ENCODE data around the gene TLL1.

The TLL1 gene

DNA sequence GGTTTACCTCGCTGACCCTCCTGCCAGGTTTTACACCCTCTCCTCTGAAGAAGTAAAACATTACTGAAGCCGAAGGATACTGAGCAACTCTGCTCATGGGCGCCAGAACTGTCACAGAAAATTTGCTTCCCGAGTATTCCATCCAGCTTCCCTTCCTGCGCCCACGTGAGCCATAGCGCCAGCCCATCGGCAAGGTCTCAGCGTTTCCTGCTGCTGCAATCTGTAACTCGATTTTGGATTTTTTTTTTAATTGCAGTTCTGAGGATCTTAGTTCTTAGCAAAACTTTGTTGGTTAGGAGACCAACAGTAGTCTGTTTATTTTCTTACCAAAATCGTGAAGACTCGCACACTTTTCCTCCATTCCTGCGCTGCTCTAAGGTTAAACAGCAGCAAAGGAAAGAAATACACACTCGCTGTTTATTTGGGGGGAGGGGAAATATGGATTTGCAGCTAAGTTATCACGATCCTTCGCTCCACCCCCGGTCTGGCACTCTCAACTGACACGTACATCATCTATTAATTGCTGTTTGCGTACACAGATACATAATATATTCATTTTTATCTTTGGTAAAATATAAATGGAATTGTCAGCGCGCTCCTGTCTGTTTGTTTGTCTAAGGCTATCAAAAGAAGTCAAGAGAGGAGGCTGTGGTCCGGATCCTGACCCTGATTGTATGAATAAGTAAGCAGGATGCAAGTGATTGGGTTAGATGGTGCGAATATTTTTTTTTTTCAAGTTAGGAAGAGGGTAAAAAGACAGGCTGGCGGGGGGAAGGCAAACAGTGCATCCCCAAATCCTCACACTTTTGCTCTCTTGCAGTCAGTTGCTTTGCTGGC, at the start of gene TLL1:
TLL1 (plus strand) TSS at position 777 of the 837 bp plus-strand sequence. CDS start 668 bp downstream, outside the sequence.
- no peak for DNase-seq

DNA sequence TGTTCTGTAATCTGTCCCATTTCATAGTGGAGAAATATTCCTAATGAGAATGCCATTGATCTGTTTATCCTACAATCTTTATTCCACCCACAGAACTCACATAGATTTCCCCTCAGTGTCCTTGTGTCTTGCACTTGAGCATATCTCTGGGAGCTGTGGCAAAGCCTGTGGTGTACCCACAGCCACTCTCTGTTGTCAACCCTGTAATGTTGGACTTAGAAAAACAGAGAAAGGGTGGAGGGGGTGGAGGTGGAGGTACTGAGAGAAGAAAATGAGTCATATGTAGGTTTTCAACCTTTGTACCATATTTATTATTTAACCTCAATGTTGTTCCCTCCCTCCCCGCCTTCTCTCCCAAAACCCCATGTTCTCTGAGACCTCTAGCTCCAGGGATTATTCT, 46.9 kb upstream of the TLL1 start:
- no peak for DNase-seq

DNA sequence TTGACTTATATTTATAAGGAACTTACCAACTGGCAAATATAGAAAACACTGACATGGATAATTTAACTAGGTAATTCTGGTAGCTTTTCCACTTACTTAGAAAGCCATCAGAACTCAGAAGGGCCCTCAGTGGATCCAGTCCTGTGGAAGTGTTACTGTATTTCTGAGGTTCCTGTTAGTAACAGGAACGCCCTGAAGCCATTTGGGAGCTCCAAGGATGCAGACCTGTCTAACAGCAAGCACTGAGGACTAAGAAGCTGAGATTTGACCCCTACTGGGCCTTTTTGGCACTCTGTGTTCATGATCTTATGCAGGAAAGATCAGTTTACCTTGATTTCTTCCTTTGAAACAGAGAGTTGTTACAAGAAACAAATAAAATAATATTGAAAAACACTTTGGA, 46.0 kb upstream of the TLL1 start:
- no peak for DNase-seq

DNA sequence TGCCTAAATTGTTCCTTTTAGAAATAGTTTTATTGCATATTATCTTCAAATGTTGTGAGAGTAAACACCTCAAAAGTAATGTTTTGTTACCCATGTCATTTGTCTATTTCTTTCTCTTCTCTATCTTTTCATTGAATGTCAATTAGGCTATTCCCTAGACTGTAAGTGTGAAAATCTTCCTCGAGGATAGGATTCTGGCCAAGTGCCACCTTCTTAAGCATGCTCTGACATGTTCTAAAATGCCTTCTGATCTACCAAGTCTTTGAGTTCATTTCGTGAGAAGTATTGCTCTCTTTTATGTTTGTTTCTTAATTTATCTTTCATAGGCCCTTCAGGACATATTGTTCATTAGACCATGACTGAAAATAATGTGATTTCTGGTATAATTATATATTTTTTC, 44.1 kb upstream of the TLL1 start:
- DNase-seq: no peak

DNA sequence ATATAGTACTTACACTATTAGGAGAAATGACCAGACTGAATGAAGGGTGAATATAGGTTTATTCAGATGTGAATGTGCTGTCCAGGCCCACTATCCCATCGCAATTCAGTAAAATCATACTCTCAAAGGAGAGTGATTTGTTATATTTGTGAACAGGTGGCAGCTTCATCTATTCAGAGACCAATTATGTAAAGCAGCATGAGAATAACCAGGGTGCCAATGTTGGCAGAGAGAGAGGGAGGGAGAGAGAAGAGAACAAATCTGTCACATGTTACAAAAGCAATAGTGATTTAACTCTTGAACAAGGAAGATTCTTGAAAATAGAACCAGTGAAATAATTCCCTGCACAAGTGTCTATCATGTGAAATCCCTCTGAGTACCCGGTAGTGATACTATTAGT, 38.9 kb upstream of the TLL1 start:
- no peak for DNase-seq

DNA sequence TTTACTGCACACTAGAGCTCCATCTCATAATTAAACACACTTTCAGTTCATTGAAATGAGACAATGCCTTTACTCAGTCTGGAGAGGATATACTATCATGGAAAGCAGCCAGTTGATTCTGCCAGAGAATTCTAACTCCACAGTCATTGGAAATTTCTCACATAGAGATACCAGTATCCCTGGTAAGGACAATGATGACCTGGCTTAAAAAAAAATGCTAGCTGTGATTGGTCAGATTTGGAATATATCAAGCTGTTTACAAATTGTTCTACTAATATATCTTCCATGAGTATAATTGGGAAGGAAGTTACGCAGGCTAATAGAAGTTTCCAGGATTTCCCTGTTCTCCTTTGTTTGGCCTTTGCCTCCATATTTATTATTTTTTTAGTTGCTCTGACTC, 34.5 kb upstream of the TLL1 start:
- DNase-seq: no peak

DNA sequence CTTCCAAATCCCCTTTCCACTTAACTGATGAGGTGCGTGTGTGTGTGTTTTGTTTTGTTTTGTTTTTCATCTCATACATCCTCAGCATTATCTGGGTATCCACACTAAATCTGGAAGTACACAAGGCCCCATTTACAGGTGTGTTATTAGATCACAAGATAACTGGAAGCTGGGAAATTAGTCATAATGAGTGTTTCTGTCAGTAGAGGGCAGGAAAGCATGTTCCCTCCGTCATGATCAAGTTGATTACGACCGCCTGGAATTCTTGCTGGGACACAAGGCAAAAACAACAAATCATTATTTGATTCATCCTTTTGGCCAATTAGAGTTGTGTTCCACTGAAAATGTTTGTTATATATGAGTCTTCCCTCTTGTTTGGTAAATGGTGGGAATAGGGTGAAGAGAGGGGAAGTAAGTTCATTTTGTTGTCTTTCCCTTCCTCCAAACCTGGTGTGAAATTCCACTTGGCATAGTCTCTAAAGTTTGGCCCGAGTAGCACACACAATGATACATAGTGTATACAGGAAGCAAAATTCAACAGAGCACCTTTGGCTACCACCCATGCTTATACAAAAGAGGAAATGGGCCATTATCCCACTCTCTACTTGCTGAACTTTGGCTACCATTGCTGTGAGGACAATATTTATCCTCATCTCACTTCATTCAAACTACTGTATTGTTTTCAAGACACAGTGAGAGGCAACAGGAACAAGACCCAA, 33.3 kb upstream of the TLL1 start:
- no peak for DNase-seq

DNA sequence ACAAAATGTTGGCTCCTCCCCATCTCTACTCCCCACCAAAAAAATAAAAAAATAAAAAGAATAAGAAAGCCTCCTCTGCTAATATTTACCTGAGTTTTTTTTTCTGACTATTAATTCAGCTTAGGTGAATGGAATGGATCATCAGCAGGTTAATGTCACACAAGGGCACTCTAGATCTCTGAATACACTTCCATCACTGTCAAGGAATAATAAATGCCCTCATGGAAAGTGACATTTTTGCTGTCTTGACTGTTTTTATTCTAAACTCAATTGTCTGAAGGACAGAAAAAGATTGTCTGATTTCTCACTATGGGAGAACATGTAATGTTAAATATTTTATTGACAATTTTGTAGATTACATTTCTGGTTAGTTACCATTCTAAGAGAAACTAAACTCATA, 30.4 kb upstream of the TLL1 start:
- no peak for DNase-seq

DNA sequence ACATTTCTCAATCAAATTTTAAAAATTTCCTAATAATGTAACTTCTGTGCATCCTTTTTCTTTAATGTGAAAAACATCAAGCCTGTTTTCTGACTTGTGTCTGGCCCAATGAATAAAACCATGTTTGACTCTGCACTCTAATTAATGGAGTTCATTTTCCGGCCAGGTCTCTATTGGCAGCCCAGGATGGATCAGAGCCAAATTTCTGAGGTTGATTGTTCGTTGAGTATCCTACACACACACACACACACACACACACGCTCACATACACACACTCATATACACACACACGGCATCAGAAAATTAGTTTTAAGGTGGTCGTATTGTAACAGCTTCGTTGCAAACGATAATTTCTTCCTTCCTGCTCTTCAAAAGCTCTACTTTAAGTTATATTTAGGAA, 28.9 kb upstream of the TLL1 start:
- no peak for DNase-seq

DNA sequence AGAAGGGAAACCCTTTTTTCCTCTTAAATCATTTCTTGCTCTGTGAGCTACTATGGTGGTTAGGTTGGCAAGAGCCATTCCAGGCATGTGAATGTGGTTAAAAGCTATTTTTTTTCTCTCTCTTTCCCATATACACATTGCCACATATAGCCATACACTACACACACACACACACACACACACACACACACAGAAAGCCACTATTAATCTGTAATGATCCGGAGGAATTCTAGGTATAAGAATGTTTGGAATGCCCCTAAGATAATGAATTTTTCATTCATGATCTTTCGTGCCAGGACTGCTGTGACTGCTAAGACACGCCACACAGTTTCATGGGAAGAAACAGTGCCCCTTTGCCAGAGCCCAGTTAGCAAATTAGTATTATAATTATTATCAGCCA, 21.8 kb upstream of the TLL1 start:
- no peak for DNase-seq

DNA sequence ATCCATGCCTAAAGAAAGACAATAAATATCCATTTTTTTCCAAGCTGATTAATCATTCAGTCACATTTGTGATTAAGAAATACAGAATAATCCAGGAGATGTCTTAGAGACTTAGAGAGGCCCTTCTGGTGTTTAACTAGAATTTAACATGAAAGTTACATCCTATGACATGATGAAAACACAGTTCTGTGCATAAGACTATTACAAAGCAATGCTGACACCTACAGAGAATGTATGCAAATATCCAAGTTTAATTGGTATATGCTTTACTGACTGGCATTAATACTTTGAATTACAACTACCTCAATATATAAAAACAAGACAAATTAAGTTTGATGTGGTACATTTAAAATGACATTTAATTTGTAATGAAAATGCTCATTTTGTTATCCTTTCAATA, 17.8 kb upstream of the TLL1 start:
- DNase-seq: no peak

DNA sequence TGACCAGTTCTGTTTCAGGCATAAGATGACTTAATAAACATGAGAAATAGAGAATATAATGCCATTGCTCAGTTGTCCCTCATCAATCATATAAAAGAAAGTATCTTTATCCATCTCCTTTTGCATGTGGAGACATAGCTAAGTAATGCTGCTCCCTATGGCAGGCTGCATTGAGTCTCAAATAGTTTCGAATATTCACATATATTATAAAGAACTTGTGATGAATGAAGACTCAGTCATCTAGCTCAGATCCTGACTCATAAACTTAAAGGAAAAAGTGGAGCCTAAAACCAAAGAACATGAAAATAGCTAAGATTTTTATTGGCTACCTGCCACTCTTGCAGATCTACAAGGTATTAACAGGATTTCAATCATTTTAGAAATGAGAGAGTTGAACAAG, 11.7 kb upstream of the TLL1 start:
- no peak for DNase-seq

DNA sequence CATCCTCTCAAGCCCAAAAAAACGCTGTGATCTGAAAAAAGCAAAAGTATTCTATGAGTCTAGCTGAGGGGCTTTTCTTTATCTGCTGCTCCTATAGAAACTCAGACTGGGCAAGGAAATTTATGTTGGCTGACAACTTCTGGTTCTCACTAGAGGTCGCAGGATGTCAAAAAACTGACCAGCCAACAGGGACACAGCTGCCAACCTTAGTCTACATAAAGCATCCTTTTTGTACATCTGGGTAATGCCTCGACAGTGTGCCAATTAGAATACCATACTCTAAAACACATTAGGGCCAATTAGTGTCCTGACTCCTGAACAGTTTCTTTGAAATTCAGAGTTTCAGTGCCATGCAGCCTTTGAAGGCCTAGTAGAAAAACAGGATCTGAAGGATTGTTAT, 8.8 kb upstream of the TLL1 start:
- DNase-seq: no peak

DNA sequence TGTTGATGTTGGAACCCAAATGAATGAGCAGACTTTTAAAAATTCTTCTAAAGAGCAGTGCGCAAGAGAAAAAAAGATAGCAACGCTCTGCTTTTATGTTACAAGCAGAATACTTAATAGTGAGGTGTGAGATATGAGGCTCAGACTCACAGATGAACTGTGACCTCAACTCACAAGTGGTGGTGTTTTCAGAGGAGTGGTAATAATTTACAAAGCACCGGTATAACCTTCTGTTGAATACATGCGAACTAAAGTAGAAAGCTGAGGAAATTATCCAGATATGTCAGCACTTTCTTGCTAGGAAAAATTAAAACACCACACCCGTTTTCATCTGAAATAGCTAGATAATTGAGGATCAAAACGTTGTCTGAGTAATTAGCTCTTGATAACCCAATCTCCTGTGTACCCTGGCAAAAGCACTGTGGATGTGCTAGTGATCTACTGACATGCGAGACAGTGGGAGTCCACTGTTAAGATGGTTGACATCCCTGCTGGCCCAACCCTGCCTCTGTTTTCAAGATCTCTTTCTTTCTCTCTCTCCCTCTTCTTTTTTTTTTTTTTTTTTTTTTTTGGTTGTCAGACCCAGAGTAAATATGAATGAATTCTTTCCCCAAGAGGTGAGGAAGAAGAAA, 6.9 kb upstream of the TLL1 start:
- no peak for DNase-seq

DNA sequence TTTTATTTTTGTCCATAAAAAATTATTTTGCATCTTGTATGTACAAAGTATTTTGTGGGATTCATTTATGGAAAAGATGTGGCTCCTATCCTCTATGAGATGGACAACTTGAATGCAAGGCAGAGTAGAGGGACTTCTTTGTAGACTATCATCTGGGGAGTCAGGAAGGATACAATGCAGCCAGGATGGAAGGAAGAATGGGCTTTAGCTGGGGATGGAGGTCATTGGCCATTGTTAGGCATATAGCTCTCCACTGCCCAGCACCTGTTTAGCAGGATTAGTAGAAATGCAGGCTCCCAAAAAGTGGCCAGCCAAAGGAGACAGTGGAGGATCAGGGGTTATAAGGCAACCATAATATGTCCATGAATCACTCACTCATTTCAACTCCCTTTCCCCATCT, 5.1 kb upstream of the TLL1 start:
- DNase-seq: no peak

DNA sequence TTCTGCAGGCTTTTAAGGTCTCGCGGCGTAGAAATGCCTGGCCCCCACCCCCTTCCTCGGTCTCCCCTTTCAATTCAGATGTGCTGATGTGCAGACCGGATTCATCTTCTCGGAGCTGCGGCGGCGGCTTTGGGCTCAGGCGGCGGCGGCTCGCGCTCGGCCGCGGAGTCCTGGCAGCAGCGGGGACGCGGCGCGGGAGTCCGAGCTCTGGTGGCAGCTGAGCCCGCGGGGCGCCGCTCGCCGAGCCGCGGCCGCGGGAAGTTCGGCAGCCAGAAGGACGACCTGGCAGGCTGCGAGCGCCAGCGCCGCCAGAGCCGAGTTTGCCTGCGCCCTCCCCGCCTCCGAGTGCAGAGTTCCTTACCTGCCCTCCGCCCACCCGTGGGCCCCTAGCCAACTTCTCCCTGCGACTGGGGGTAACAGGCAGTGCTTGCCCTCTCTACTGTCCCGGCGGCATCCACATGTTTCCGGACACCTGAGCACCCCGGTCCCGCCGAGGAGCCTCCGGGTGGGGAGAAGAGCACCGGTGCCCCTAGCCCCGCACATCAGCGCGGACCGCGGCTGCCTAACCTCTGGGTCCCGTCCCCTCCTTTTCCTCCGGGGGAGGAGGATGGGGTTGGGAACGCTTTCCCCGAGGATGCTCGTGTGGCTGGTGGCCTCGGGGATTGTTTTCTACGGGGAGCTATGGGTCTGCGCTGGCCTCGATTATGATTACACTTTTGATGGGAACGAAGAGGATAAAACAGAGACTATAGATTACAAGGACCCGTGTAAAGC, 448 bp downstream of the TLL1 start:
- no peak for DNase-seq

DNA sequence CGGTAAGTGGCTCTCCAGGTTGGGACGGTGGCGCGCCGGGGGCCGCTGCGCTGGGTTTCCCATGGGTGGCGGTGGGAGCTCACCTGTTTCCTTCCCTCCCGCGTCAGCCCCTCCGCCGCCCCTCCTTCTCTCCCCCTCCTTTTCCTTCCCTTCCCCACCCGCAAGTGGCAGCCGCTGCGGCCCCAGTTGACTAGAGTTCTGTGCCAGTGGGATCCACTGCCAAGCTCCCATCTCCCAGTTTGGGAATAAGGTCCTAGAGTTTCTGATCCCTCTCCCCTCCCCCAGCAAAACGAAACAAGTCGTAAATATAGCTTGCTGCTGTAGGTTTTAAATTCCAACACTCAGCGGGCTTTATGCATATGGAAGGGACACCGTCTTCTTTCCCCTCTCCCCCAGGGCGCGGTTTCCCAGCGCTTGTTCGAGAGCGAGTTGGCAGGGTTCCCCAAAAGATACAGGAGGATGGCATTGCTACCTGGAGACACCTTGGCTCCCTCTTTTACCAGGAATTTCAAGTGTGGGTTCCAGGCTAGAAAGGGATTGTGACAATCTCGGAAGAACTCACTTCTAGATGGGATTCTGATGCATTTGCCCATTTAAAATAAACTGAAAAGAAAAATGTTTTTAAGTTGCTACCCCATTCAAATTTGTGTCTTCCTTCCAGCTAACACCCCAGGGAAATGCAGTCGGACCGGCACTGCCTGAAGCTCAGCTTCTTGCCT, 1.2 kb downstream of the TLL1 start:
- no peak for DNase-seq

DNA sequence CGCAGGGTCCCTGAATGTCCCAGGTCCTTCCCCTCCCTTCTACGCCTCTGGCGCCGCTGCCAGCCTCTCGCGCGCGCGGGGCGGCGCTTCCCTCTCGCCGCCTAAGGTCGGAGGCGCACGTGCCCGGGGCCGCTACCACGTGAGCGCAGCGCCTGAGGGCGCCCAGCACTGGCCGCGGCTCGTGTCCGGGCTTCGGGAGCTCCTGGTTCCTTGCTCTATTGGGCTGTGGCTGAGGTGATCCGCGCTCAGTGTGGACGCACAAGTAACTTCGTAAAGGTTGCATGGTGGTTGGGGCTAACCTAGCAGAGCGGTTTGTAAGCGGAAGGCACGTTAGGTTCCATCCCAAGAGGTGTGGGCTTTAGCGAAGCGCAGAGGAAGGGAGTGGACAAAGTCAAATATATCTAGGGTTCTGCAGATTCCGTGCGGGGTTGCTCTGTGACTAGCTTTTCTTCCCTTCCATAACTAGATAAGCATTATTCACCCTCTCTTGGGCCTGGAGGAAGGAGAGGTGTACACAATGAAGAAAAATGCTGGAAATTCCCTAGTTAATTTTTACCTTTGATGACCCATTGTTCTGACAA, 1.8 kb downstream of the TLL1 start:
- DNase-seq: no peak

DNA sequence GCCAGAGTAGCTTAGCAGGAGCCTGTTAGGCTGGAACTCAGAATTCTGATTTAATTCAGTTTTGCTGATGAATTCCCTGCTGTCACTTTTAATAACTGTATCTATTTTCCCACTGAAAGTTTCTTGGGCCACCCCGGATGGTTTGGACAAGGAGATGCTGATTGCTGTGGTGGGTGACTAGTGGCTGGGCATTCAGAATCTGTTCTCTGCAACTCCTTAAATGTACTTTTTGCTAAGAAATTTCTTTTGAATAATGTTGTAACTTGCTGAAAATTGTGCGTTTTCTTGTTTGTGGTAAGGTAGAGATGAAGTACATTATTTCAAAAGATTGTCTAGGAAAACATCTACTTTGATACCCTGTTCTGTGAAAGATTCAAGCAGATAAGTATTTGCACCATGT, 2.4 kb downstream of the TLL1 start:
- DNase-seq: no peak

DNA sequence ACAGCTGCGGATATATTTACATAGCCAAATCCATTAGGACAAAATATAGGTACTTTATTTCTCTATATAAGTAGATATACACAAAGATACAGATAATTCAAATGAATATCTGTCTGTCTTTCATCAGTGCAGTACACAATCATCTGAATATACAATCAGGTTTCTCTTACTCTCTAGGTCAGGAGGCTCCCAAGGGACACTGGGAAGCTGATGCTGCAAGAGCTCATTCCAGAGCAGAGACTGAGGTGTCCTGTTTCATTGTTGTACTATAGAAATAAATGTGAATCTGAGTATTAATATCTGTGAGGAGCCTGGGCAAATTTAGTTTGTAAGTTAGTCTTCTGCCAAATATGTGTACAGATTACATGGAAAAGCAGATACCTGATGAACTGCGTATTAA, 4.2 kb downstream of the TLL1 start:
- no peak for DNase-seq

DNA sequence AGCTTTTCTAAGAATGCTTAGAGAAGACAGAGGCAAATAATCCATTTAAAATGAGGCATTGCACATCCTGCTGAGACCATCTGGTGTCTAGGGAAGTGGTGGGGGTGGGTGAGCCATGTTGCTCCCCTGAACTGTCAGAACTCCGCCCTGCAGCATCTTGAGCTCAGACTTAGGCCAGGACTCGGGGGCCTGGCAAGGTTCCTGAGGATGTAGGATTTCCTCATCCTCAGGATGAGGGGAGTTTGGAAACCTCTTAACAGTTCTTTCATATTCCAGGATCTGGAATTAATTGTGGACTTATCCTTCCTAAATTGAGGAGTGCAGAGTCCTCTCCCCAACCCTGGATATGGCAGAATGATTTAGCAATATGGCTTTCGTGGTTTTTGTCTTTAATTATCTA, 6.6 kb downstream of the TLL1 start:
- DNase-seq: no peak

DNA sequence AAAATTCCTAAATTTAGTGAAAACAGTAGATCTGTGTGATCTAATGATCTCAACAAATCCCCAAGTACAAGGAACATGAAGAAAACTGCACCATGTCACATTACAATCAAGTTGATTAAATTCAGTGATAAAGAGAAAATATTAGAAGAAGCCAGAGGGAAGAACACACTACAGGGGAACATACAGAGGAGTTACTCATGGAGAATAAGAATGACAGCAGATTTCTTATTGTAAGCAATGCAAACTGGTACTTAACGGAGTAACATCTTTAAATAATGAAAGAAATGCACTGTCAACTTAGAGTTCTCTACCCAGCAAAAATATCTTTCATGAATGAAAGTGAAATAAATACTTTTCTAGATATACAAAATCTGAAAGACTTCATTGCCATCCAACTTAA, 21.1 kb downstream of the TLL1 start:
- DNase-seq: no peak

Data from activated CD8-positive, alpha-beta memory T cell treated with anti-CD3 and anti-CD28 coated beads, Interleukin-2, amount 50 U/mL, for 48 hours (primary cell).